ENCODE data around the gene GRID2.

DNA sequence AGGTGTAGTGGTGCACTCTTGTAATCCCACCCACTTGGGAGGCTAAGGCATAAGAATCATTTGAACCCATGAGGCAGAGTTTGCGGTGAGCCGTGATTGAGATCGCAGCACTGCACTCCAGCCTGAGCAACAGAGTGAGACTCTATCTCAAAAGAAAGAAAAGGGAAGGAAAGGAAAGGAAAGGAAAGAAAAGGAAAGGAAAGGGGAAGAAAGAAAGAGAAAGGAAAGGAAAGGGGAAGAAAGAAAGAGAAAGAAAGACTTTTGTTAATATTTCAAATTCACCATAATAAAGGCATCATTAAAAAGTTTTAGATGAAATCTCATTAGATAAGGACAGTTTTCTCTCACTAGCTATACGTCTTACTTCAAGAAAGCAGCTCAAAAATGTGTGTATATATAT, 864.3 kb downstream of the GRID2 start:
- TF ChIP-seq, protein P1, sequence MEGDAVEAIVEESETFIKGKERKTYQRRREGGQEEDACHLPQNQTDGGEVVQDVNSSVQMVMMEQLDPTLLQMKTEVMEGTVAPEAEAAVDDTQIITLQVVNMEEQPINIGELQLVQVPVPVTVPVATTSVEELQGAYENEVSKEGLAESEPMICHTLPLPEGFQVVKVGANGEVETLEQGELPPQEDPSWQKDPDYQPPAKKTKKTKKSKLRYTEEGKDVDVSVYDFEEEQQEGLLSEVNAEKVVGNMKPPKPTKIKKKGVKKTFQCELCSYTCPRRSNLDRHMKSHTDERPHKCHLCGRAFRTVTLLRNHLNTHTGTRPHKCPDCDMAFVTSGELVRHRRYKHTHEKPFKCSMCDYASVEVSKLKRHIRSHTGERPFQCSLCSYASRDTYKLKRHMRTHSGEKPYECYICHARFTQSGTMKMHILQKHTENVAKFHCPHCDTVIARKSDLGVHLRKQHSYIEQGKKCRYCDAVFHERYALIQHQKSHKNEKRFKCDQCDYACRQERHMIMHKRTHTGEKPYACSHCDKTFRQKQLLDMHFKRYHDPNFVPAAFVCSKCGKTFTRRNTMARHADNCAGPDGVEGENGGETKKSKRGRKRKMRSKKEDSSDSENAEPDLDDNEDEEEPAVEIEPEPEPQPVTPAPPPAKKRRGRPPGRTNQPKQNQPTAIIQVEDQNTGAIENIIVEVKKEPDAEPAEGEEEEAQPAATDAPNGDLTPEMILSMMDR (IDR thresholded peaks at IDR 0.05), result no peak
- TF ChIP-seq EZH2phosphoT487 (IDR thresholded peaks at IDR 0.05; ENCODE audit: borderline replicate concordance, low read depth) (no peak), SMC3 (IDR thresholded peaks at IDR 0.05; ENCODE audit: low read depth, low read length) (no peak), ELF1 (IDR thresholded peaks at IDR 0.05) (no peak), FOXJ3 (CRISPR knock-in tag; IDR thresholded peaks at IDR 0.05) (no peak), CHD2 (IDR thresholded peaks at IDR 0.05; ENCODE audit: low read length, partially characterized antibody) (no peak), RXRA (IDR thresholded peaks at IDR 0.05; ENCODE audit: borderline replicate concordance, low read depth) (no peak), ZBTB33 (IDR thresholded peaks at IDR 0.05; ENCODE audit: borderline replicate concordance, low read depth) (no peak)
- TF ChIP-seq, protein P2, sequence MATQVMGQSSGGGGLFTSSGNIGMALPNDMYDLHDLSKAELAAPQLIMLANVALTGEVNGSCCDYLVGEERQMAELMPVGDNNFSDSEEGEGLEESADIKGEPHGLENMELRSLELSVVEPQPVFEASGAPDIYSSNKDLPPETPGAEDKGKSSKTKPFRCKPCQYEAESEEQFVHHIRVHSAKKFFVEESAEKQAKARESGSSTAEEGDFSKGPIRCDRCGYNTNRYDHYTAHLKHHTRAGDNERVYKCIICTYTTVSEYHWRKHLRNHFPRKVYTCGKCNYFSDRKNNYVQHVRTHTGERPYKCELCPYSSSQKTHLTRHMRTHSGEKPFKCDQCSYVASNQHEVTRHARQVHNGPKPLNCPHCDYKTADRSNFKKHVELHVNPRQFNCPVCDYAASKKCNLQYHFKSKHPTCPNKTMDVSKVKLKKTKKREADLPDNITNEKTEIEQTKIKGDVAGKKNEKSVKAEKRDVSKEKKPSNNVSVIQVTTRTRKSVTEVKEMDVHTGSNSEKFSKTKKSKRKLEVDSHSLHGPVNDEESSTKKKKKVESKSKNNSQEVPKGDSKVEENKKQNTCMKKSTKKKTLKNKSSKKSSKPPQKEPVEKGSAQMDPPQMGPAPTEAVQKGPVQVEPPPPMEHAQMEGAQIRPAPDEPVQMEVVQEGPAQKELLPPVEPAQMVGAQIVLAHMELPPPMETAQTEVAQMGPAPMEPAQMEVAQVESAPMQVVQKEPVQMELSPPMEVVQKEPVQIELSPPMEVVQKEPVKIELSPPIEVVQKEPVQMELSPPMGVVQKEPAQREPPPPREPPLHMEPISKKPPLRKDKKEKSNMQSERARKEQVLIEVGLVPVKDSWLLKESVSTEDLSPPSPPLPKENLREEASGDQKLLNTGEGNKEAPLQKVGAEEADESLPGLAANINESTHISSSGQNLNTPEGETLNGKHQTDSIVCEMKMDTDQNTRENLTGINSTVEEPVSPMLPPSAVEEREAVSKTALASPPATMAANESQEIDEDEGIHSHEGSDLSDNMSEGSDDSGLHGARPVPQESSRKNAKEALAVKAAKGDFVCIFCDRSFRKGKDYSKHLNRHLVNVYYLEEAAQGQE (IDR thresholded peaks at IDR 0.05; ENCODE audit: low read depth, low read length), result no peak

Measured in SK-N-SH (cell line).